Ecto neural progenitor cell (in vitro differentiated cells): ENCODE measurements around the gene BRSK2.
A peak's percentile ranks its signal among the peaks of the same experiment; 100 is the strongest.

Source experiments
- DNase-seq: peaks from one replicate; pipeline ENCODE4 v3.0.0-alpha.2; 2018; ENCODE audit warnings: low spot score

BRSK2 gene

DNA sequence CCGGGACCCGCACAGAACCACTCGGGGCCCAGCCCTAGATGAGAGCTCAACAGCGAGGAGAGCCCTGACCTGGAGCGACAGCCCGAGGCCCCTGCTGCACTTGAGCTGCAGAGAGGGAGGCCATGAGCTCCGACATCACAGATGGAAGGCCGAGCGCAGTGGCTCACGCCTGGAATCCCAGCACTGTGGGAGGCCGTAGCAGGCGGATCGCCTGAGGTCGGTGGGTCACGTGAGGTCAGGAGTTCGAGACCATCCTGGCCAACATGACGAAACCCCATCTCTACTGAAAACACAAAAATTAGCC, 13.8 kb upstream of the BRSK2 start:
- peak; percentile 51 for DNase-seq

DNA sequence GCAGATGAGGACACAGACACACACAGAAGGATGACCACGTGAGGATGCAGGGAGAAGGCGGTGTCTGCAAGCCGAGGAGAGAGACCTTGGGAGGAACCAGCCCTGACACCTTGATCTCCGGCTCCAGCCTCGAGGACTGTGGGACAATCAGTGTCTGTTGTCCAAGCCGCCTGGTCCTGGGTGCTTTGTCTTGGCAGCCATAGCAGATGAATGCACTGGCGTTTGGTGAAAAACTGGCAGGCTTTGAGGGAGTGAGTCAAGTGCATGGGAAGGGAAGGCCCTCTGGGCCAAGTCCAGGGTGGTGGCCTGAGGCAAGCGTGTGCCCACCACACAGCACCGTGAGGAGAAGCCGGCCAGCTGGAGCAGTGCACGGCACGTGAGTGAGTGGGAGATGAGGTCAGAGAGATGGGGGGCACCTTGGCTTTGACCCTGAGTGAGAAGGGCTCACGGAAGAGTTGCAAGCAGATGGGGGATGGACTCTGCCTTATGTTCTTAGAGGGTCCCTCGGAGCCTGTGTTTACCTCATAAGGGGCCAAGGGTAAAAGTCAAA, 12.4 kb upstream of the BRSK2 start:
- DNase-seq, result no peak

DNA sequence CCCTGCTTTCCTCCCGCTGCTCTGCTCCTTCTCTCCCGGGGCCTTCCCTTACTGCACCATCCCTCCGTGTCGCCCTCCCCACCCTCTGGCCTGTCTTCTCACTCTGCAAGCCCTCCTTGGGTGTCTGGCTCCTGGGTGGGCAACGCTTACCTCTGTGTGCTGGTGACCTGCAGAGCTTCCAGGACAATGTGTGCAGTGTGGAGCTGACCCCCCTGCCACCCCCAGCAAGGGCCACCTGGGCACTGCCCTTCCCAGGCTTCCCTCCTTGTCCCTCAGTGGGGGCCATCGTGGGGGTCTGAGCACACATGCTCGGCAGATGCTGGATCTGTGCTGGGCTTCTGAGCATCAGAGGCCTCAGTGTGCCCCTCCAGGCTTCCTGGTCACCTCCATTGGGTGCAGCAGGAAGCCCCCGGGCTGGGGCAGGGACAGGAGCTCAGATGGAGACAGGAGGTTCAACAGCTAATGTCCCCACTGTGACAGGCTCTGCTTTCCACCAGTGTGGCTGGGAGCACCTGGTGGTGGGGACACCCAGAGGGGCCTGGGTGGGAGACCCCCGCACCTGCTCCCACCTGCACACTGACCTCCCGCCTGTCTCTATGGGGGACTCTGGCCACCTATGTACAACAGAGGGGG, 7.8 kb upstream of the BRSK2 start:
- DNase-seq, result no peak

DNA sequence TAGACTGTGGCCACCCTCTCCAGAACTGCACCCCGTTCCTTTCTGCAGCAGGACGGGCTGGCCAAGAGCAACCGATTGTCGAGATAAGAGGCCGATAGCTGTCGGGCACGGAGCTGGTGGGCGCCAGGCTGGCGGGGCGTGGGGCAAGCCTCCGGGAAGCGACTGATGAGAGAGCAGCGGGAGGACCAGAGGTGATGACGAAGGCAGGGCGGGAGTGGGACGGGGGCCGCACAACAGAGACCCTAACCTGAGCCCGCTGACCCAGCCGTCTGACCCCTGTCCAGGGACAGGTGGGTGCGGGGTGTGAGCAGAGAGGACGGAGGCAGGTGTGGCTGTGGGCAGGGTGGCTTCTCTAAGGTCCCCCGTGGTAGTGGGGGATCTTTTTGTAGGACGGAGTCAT, 7.3 kb upstream of the BRSK2 start:
- DNase-seq, result no peak

DNA sequence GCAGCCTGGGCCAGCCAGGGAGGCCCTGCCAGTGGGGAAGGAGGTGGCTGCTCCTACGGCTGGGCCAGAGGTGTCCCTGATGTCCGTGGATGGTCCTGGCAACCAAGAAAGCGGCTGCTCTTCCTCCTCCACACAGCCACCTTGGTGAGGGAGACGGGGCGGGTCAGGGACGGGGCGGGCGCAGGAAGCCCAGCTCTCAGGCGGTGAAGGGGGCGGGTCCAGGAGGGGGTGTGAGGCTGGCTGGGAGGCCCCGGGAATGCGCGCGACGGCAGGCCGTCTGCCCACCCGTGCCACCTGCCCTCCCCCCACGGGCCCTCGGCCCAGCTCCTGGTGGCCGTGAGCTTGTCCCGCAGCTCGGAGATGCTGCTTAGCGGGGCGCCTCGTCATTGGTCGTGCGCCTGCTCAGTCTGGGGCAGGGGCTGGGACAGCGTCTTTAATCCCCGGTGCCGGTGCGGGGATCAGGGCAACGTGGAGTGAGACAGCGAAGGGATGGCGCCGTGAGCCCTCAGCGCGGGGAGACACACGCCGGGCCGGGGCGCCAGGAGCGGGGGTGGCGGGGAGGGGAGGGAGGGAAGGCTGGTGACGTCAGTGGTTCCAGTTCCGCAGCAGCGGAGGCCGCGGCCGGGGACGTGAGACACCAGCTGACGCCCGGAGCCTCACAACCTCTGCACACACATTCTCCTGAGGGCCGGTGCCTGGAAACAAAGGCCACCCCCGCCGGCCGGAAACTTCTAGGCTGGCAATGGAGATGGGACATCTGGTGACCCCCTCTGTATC, 6.7 kb upstream of the BRSK2 start:
- DNase-seq, result peak; percentile 81

DNA sequence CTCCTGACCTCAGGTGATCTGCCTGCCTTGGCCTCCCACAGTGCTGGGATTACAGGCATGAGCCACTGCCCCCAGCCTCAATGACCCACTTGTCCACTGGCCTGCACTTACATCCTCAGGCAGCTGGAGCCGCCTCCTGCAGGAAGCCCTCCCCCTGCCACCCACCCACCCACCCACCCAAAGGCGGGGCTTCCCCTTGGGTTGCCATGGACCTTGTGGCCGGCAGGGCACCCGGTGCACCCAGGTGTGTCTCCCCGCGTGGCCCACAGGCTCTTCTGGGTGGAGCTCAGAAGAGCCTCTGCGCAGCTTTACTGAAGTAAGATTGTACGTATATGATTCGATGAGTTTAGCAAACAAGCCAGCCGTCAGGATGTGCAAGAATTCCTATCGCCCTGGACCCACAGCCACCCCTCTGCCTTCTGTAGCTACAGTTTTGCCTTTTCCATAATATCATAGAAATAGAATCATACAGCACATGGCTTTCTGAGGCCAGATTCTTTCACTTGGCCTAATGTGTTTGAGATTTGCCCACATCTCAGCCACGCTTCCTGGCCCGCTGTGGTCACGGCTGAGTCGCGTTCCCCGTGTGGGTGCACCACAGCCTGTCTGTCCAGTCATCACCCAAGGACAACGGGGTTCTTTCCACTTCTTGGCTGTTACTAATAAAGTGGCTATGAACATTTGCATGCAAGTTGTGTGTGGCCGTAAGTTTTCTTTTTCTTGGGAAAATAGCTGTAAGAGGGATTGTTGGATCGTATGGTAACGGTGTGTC, 5.3 kb upstream of the BRSK2 start:
- no peak for DNase-seq

DNA sequence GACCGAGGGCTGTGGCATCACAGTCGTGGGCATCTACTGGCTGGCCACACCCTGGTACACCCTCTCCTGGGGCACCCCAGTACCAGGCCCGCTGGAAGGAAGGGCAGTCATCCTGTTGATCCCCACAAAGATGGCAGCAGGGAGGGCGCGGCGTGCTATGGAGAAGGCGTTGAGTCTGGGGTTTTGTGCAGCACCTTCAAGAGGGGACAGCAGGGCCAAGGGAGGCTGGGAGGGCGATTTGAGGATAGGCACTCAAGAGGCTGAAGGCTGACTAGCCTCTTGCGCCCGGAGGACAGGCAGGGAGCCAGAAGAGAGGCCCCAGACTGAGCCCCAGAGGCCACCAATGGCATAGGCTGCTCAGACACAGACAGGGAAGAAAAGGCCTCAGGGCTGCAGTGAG, 2.2 kb upstream of the BRSK2 start:
- no peak for DNase-seq

DNA sequence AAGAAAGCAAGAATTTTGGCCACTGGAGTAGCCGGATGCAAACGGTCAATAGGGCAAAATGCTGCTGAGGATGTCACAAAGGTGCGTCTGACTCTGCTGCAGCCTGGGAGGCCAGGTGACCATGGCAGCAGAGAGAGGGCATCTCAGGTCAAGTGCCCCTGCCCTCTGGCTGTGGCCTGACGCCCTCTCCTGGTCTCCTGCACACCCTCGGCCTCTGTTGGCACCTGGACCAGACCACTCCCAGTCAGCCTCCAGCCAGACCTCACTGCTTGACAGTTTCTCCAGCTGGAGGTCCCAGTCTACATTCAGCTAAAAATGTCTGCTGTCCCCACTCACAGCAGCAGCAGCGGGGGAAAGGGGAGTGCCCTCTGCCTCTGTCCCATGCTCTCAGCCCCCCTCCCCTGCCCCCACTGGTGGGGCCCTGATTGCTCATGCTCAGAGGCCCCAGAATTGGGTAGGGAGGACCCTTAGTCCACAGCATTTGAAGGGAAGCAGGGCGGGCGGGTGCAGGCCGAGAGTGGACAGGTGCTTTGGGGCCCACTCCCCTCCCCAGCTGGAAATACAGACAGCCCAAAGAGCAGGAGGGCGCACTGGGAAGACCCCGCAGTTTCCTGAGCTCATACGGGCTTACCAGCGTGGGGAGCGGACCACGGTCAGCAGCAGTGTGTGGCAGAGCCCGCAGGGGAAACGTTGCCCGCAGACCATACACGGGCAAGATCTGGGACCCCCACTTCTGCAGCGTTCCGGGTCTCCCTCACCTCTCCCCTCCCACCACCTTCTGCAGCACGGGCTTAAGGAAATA, 1.6 kb upstream of the BRSK2 start:
- no peak for DNase-seq

DNA sequence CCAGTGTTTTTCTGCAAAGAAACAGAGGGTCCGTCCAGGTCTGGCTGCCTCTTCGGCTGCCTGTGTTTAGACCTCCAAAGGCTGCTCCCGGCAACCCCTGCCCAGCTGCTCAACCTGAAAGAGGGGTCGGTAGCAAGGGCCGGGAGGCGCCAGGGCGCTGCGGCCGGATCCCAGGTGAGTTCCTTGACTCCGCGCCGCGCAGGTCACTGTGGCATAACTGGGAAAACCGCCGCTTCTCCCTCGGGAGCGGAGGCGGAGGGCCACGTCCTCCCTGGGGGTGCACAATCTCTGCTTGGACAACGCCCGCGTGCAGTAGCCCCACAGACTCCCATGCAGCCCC, 1.0 kb upstream of the BRSK2 start:
- DNase-seq, result no peak

DNA sequence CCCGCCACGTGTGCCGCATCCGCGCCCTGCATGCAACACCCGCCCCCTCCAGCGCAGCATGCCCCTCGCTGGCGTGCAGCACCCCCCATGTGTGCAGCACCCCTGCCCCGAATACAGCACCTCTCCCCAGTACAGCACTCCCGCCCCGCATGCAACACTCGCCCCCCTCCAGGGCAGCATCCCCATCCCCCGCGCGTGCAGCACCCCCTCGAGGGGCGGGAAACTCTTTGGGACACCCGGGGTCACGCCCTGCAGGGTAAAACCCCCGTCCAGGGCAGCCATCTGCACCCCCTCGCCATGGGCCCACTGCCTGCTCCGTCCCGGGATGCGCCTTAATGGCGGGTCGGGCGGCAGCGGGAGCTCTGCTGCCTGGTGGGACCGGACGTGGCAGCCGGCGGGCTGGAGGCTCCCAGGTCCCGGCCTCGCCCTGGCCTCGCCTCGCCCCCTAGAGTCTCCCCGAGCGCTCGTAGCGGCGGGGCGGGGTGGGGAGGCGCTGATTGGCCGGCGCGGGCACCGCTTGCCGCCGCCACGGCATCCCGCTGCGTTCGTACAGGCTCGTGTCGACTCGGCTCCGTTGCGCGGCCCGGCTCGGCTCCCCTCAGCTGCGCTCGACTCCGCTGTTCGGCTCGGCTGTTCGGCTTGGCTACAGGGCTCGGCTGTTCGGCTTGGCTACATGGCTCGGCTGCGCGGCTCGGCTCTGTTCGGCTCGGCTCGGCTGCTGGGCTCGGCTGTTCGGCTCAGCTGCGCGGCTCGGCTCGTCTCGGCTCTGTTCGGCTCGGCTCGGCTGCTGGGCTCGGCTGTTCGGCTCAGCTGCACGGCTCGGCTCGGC, 417 bp upstream of the BRSK2 start:
- DNase-seq, result peak; percentile 99

DNA sequence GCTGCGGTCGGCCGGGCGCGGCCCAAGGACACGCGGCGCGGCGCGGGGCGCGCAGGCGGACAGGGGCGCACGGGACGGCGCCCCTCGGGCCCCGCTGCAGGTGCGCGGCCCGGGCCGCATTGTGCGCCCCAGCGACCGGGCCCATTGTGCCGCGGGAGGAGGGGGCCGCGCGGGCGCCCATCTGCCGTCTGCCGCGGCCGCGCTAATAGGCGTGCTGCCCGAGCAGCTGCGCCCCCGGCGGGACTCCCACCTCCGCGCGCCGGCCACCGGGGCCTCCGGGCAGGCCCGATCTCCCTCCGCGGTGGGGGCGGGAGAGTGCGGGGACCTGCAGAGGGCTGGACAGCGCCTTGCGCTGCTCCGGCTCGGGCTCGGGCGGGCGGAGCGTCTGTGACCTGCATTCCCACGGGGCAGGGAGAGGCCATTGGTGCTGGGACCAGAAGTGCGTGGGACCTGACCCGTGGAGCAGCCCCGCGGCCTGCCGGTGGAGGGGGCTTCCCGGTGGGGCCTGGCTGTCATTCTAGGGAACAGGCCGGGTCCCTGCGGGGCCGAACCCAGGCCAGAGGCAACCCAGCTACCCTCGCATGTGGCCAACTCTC, 933 bp downstream of the BRSK2 start:
- peak; percentile 84 for DNase-seq

DNA sequence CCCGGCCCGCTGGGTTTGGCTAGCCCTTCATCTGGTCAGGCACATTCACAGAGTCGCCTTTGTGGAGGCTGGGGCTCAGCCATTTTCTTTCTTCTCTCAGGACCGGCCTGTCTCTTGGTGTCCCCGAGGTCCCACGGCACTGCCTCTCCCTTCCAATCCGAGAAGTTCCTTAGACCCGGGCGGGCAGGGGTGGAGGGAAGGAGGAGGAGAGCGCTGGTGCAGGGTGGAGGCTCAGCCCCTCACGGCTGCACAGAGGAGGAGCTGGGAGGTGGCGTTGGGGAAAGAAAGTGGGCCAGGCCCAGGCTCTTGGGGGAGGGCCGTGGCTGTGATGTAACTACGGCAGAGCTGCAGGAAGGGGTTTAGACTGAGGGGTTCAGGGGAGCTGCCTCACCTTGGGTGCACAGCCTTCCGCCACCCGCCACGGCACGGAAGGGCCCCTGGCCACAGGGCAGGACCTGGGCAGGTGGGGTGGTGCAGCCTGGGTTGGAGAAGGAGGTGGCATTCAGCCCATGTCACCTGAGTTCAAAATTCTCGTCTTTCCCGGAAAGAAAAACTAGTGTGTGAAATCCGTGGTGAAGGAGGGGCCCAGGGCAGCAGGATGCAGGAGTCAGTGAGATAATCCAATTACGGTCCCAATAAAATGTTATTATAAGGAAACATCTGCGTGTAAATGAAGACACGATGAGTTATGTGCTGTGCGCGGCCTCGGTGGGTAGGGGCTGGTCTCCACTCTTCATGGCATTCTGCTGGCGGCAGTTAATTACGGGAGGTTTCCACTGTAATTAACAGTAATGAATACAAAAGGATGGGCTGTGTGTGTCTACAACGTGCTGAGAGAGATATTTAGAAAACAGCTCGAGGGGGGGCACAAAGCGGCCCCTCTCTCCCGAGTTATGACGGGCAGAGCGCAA, 1.7 kb downstream of the BRSK2 start:
- no peak for DNase-seq

DNA sequence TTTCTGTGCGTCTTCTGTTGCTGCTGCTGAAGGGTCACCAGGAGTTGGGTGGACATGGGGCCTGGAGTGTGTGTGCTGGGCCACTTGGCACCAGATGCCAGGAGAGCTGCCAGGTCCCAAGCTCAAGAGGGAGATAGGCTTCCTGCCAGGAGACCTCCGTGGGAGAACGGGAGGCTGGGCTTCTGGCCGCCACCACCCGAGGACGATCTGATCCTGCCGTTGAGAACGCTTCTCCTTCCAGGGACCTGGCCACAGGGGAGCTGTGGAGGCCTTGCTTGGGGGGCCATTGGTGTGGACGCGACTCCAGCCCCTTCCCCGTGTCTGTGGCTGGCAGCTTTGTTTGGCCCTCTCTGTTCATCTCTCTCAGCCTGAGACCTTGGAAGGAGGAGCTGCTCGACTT, 2.4 kb downstream of the BRSK2 start:
- no peak for DNase-seq

DNA sequence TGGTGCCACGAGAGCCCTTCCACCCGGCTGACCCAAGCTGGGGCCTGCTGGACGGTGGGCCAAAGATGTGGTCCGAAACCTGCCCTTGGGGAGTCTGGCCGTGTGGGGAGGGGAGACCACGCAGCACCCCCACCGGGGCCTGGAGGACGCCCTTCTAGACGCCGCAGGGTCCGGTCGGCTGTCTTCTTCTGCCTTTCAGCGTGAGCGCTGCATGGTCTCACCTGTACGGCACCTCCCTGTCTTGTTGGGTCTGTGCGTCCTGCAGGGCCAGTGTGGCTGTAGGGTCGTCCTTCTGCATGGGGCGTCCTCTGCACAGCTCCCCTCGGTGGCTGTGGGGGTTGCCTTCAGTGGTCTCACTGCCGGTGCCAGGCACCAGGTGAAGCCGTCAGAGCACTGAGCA, 2.8 kb downstream of the BRSK2 start:
- DNase-seq, result no peak

DNA sequence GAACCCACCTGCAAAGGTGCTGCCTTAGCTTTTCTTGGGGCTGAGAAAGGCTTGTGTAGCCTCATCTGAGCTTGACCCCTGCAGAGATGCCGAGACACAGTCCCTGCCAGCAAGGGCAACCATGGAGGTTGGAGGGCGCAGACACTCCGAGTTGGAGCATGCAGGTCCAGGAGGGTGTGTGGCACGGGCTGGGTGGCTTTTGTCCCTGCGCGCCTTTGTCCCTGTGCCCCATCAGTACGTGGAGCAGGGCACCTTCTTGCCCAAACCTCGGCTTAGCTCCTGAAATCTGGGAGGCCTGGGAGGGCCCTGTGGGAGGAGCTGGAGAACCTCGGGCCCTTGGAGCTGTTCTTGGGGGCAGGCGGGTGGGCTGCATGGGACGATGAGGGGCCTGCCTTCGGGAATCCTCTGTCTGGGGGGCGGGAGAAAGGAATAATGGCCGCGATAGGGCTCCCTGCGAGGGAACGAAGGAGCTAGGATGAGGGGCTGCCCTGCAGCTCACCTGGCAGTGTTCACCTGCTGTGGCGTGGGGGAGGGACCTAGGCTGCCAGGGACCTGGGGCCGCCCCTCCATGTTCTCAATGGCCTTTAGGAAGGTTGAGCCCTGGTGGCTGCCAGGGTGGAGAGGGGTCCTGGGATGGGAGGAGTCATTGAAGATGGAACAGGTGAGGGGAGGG, 3.4 kb downstream of the BRSK2 start:
- no peak for DNase-seq

DNA sequence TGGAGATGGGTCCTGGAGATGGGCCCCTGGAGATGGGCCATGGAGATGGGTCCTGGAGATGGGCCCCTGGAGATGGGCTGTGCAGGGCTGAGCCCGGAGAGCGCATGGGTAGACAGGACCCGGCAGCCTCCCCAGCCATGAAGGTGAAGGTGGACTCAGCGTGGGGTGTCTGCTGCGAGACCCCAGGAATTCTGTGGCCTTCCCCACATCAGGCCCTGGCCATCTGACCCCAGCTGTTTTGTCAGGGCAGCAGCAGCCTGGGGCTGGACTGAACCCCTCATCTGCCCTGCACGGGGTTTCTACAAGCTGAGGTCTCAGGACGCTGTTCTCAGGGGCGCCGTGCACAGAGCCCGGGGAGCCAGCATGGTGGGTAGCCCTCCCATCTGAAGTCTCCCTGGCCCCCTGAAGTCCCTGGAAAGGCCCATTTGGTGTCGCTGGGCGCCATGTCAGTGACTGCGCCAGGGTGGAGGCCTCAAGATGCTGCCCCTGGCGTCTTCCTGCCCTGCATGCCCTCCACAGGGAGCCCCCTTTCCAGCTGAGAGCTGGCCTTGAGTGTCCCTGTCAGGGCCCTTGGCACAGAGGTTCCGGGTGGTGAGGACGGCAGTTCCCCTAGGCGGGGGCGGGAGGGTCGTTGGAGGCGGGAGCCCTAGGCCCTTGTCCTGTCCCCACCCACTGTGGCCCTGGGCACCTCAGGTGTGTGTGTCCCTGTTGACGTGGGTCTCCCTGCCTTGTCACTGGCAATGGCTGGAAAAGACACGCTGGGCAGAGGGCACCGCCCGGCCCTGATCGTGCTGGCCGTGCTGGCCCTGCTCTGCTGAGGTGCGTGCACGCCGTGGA, 5.4 kb downstream of the BRSK2 start:
- no peak for DNase-seq

DNA sequence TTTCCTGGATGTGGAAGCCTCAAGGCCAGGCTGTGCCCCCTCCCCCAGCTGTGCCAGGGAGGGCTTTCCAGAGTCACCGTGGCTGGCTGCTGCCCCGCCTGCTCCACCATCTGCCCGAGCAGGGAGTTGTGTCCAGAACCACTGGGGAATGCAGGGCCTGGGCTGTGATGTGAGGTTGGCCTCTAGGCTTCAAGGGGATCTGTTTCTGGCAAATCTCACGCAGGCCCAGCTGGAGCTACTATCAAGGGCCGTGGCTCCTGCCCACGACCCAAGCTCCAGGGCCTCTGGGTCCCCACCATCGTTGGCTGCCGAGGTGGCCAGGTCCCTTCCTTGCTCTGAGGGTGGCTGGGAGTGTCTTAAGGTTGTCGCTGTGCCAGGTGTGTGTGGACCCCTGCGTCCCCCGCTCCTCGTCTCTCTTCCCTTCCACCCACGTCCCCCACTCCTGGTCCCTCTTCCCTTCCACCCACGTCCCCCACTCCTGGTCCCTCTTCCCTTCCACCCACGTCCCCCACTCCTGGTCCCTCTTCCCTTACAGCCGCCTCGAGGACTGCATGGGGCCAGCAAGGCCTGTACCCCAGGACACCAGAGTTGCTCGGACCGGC, 6.1 kb downstream of the BRSK2 start:
- no peak for DNase-seq

DNA sequence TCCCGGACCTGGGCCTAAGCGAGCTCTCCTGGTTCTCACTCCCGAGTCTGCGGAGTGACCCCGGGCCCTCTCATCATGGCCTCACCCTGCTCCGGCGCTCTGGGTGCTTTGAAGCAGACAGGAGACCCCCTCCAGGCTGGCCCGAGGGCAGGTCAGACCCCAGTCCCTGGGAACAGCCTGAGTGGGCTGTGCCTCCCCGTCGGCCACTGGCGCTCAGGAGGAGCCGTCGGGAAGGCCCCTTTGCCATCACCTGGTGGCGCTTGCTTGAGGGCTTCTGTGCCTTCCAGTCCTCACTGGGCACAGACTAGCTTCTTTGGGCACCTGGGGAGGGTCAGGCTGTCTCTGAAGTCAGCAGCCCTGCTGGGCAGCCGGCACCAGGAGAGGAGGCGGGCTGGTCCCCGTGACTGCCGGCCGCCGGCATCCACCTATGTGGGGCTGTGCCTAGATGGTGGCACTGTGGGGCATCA, 6.7 kb downstream of the BRSK2 start:
- DNase-seq, result no peak
